ENCODE results near the gene CA12. TPM values are rescaled to one million over a fixed set of nuclear protein-coding genes. Genes with fewer than 3 reads are reported as not detected.

CA12 gene
- total RNA-seq, 2 donors from 2014 or later: 1.2 to 2.1 TPM

GRCh38 chr15:63380808-63381282 is 801 bp downstream of the CA12 start:
- DNase-seq: no peak
- no peak overlapping the region for H3K27ac ChIP-seq (ENCODE audit: low read depth, low read length)
- Mint-ChIP-seq H3K9me3 (no peaks in the 10 kb centered on the region), H3K27ac (no peak overlapping the region), H3K4me1 (peaks cover 20% of the 10 kb centered on the region), H3K36me3 (ENCODE audit: low read depth) (no peaks in the 10 kb centered on the region), H3K27me3 (ENCODE audit: insufficient read depth) (peaks cover 78% of the 10 kb centered on the region), H3K4me3 (peak overlapping the region; percentile 58)
- H3K36me3 ChIP-seq (ENCODE audit: control insufficient read depth, insufficient read depth, low read length): no peaks in the 10 kb centered on the region
- peaks cover 3% of the 10 kb centered on the region for H3K9me3 ChIP-seq (ENCODE audit: control insufficient read depth, low read length)
- no peak overlapping the region for H3K9ac ChIP-seq (ENCODE audit: extremely low read depth, low read length, poor library complexity, severe bottlenecking)
- H3K4me1 ChIP-seq (ENCODE audit: control insufficient read depth, insufficient read depth, low read length): peaks cover 3% of the 10 kb centered on the region
- TF ChIP-seq, protein P1, sequence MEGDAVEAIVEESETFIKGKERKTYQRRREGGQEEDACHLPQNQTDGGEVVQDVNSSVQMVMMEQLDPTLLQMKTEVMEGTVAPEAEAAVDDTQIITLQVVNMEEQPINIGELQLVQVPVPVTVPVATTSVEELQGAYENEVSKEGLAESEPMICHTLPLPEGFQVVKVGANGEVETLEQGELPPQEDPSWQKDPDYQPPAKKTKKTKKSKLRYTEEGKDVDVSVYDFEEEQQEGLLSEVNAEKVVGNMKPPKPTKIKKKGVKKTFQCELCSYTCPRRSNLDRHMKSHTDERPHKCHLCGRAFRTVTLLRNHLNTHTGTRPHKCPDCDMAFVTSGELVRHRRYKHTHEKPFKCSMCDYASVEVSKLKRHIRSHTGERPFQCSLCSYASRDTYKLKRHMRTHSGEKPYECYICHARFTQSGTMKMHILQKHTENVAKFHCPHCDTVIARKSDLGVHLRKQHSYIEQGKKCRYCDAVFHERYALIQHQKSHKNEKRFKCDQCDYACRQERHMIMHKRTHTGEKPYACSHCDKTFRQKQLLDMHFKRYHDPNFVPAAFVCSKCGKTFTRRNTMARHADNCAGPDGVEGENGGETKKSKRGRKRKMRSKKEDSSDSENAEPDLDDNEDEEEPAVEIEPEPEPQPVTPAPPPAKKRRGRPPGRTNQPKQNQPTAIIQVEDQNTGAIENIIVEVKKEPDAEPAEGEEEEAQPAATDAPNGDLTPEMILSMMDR (conservative IDR thresholded peaks at IDR 0.05): no peak
- H3K27me3 ChIP-seq (ENCODE audit: control insufficient read depth, insufficient read depth, low read length, poor library complexity, severe bottlenecking): peaks cover 58% of the 10 kb centered on the region
- 86 to 93% methylated on average over 9 to 14 of the region's 14 CpGs for WGBS, 2 experiments (ENCODE audit: insufficient coverage in 1 of 2, insufficient read length in 1 of 2)
- peak overlapping the region; percentile 67 for H3K4me3 ChIP-seq (ENCODE audit: low read length)

- no peaks in the 10 kb centered on the region for H3K9me3 Mint-ChIP-seq
- Histone ChIP-seq H3K4me1 (ENCODE audit: control insufficient read depth, insufficient read depth, low read length) (peaks cover 3% of the 10 kb centered on the region), H3K9ac (ENCODE audit: extremely low read depth, low read length, poor library complexity, severe bottlenecking) (no peak overlapping the region), H3K27me3 (ENCODE audit: control insufficient read depth, insufficient read depth, low read length, poor library complexity, severe bottlenecking) (peaks cover 53% of the 10 kb centered on the region), H3K36me3 (ENCODE audit: control insufficient read depth, insufficient read depth, low read length) (no peaks in the 10 kb centered on the region), H3K4me3 (ENCODE audit: low read length) (no peak overlapping the region), H3K27ac (ENCODE audit: low read depth, low read length) (no peak overlapping the region), H3K9me3 (ENCODE audit: control insufficient read depth, low read length) (no peaks in the 10 kb centered on the region)
- TF ChIP-seq, protein P1 (conservative IDR thresholded peaks at IDR 0.05): no peak
- no peaks in the 10 kb centered on the region for H3K36me3 Mint-ChIP-seq (ENCODE audit: low read depth)
- no peak overlapping the region for H3K4me3 Mint-ChIP-seq
- H3K27ac Mint-ChIP-seq: no peak overlapping the region
- H3K27me3 Mint-ChIP-seq (ENCODE audit: insufficient read depth): peaks cover 76% of the 10 kb centered on the region
- DNase-seq: no peak
- peaks cover 20% of the 10 kb centered on the region for H3K4me1 Mint-ChIP-seq
- 93 to 100% methylated on average over 2 to 5 of the region's 5 CpGs for WGBS, 2 experiments (ENCODE audit: insufficient coverage in 1 of 2, insufficient read length in 1 of 2)
Measured at GRCh38 chr15:63380151-63380807, 1.4 kb downstream of the CA12 start.

GRCh38 chr15:63379492-63380150 is 2.0 kb downstream of the CA12 start:
- Histone ChIP-seq H3K4me3 (ENCODE audit: low read length) (no peak overlapping the region), H3K36me3 (ENCODE audit: control insufficient read depth, insufficient read depth, low read length) (no peaks in the 10 kb centered on the region), H3K27me3 (ENCODE audit: control insufficient read depth, insufficient read depth, low read length, poor library complexity, severe bottlenecking) (peaks cover 46% of the 10 kb centered on the region), H3K4me1 (ENCODE audit: control insufficient read depth, insufficient read depth, low read length) (peaks cover 3% of the 10 kb centered on the region), H3K9ac (ENCODE audit: extremely low read depth, low read length, poor library complexity, severe bottlenecking) (no peak overlapping the region), H3K9me3 (ENCODE audit: control insufficient read depth, low read length) (no peaks in the 10 kb centered on the region), H3K27ac (ENCODE audit: low read depth, low read length) (no peak overlapping the region)
- TF ChIP-seq, protein P1 (conservative IDR thresholded peaks at IDR 0.05): no peak
- 83% methylated on average over 2 of the region's 2 CpGs for WGBS, 2 experiments (ENCODE audit: insufficient coverage in 1 of 2, insufficient read length in 1 of 2)
- Mint-ChIP-seq H3K27me3 (ENCODE audit: insufficient read depth) (peaks cover 74% of the 10 kb centered on the region), H3K4me3 (no peak overlapping the region), H3K4me1 (peaks cover 20% of the 10 kb centered on the region), H3K36me3 (ENCODE audit: low read depth) (no peaks in the 10 kb centered on the region), H3K27ac (no peak overlapping the region), H3K9me3 (no peaks in the 10 kb centered on the region)
- DNase-seq: no peak

Measured in endodermal cell (in vitro differentiated cells).